Caco-2 (cell line): ENCODE results near the gene ZNF383. TPM values are rescaled to one million over a fixed set of nuclear protein-coding genes. Genes with fewer than 3 reads are reported as not detected.
"Not testable (repeated sequence)": the region's sequence is repeated elsewhere in the genome, so short reads cannot be mapped to it uniquely, and the experiment has no call there.

Source experiments
- BruUV-seq: library from RNA; stranded (reverse); fragments of 400-500 nt; replicated peaks from 2 replicates; lab custom pipeline; 2021; lab: Mats Ljungman, UMichigan
- CTCF ChIA-PET: fragments of 300-600 bp; sonication (Branson Sonifier 250); formaldehyde crosslinking; loops from one replicate; lab custom pipeline; 2022; ENCODE audit warnings: antibody characterized with exemption; lab: Charles Lee
- POLR2A ChIA-PET: fragments of 300-600 bp; sonication (Branson Sonifier 250); formaldehyde crosslinking; loops from one replicate; lab custom pipeline; 2022; ENCODE audit warnings: antibody characterized with exemption; lab: Charles Lee
- DNase-seq, 2 experiments: peaks; one replicate each; pipeline versions ENCODE4 v3.0.0 to v3.0.0-alpha.2; 2020 to 2022
- H3K27me3 ChIP-seq: replicated peaks from 2 replicates; pipeline ENCODE4 v1.6.0; 2011; ENCODE audit warnings: low read length; ENCODE audit not compliant: control insufficient read depth, insufficient read depth
- H3K36me3 ChIP-seq: 2 replicates; pipeline ENCODE4 v1.5.1; 2011; ENCODE audit warnings: low read length; ENCODE audit not compliant: control insufficient read depth, insufficient read depth
- H3K4me1 ChIP-seq: fragments of 250-450 bp; sonication (Bioruptor Pico); 2 replicates; pipeline ENCODE4 v1.5.1; 2020; ENCODE audit warnings: mild to moderate bottlenecking
- H3K4me3 ChIP-seq: 2 replicates; pipeline ENCODE4 v1.5.1; 2011; ENCODE audit warnings: low read depth, mild to moderate bottlenecking, control low read depth, low read length
- H3K9me3 ChIP-seq: fragments of 250-450 bp; sonication (Bioruptor Pico); 2 replicates; pipeline ENCODE4 v1.5.1; 2020; ENCODE audit warnings: mild to moderate bottlenecking, moderate library complexity
- H3K27ac Mint-ChIP-seq: one replicate; pipeline ENCODE4 v1.8.0; 2022; ENCODE audit warnings: mixed read lengths; ENCODE audit not compliant: unreplicated experiment
- H3K27me3 Mint-ChIP-seq: one replicate; pipeline ENCODE4 v1.8.0; 2022; ENCODE audit warnings: mixed read lengths; ENCODE audit not compliant: insufficient read depth, unreplicated experiment
- H3K36me3 Mint-ChIP-seq: one replicate; pipeline ENCODE4 v1.8.0; 2022; ENCODE audit warnings: mild to moderate bottlenecking, mixed read lengths; ENCODE audit not compliant: insufficient read depth, unreplicated experiment
- H3K4me1 Mint-ChIP-seq: one replicate; pipeline ENCODE4 v1.8.0; 2022; ENCODE audit warnings: low read depth, mixed read lengths; ENCODE audit not compliant: unreplicated experiment
- H3K4me3 Mint-ChIP-seq: one replicate; pipeline ENCODE4 v1.8.0; 2022; ENCODE audit warnings: mild to moderate bottlenecking, moderate library complexity, mixed read lengths; ENCODE audit not compliant: unreplicated experiment
- H3K9me3 Mint-ChIP-seq: one replicate; pipeline ENCODE4 v1.8.0; 2022; ENCODE audit warnings: mixed read lengths; ENCODE audit not compliant: unreplicated experiment
- intact Hi-C: fragments of 100-400 bp; cut with micrococcal nuclease; formaldehyde crosslinking; loops from one replicate; pipeline ENCODE4 v1.10.0; 2022; ENCODE audit not compliant: unreplicated experiment
- total RNA-seq: library from RNA; stranded (reverse); gene quantifications from 2 replicates; pipeline ENCODE4 v1.2.3, GENCODE V29; 2022
- TF ChIP-seq, protein P1 (sequence below), 2 experiments: fragments of 200-600 bp in 1 of 2; IDR thresholded peaks; 1 replicate in 1 of 2; 2 replicates in 1 of 2; pipeline versions ENCODE4 v1.5.1 to v1.8.0; 2011 to 2022; ENCODE audit warnings: antibody characterized with exemption in 1 of 2, control low read depth in 1 of 2, inconsistent platforms in 1 of 2, low read depth in 1 of 2, low read length in 1 of 2, mild to moderate bottlenecking in 1 of 2, moderate library complexity in 1 of 2; ENCODE audit not compliant: insufficient read depth in 1 of 2, severe bottlenecking in 1 of 2, unreplicated experiment in 1 of 2

Gene ZNF383
- total RNA-seq, 1 experiment from 2014 or later, result 4.4 TPM

DNA sequence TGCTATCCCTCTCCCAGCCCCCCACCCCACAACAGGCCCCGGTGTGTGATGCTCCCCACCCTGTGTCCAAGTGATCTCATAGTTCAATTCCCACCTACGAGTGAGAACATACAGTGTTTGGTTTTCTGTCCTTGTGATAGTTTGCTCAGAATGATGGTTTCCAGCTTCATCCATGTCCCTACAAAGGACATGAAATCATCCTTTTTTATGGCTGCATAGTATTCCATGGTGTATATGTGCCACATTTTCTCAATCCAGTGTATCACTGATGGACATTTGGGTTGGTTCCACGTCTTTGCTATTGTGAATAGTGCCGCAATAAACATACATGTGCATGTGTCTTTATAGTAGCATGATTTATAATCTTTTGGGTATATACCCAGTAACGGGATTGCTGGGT lies 20.9 kb upstream of the ZNF383 start:
- H3K4me1 Mint-ChIP-seq, H3K36me3 Mint-ChIP-seq, BruUV-seq, H3K27ac Mint-ChIP-seq, H3K36me3 ChIP-seq, DNase-seq, H3K27me3 Mint-ChIP-seq, CTCF ChIA-PET, H3K4me3 Mint-ChIP-seq, H3K4me1 ChIP-seq, H3K27me3 ChIP-seq, intact Hi-C loops, POLR2A ChIA-PET, H3K4me3 ChIP-seq: not testable (repeated sequence)
- peaks cover 20% of the 10 kb centered on the region for H3K9me3 ChIP-seq
- H3K9me3 Mint-ChIP-seq, result peaks cover 28% of the 10 kb centered on the region

DNA sequence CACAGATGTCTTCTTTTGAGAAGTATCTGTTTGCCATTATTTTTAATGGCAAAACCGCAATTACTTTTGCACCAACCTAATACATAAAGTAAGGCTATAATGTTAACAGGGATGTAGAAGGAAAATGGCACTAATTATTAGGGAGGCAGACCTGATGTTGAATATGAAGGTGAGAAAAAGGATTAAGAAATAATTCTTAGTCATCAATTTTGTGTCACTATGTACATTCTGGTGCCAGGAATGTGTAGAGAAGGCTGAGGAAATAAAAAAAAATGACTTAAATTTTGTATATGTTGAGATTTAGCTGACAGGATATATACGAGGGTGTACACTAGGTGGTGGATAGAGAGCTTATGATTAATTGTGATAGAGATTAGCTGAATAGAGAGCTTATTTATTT lies 20.2 kb upstream of the ZNF383 start:
- no peak overlapping the region for H3K4me3 ChIP-seq

DNA sequence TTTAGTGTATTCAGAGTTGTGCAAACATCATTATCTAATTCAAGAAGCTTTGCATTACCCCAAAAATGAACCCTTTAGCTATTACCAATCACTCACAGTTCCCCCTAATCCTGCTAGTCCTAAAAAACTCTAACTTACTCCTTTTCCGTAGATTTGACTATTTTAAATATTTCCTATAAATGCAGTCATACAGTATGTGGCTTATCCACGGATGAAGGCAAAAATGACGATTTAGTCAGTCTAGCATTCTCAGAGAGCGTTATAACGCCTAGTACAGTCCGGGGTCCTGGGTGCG lies 587 bp upstream of the ZNF383 start:
- H3K27me3 ChIP-seq, result no peaks in the 10 kb centered on the region
- Mint-ChIP-seq H3K9me3 (peaks cover 24% of the 10 kb centered on the region), H3K4me1 (peaks cover 11% of the 10 kb centered on the region), H3K4me3 (peak overlapping the region; percentile 86), H3K36me3 (peaks cover 15% of the 10 kb centered on the region), H3K27me3 (no peaks in the 10 kb centered on the region), H3K27ac (peak overlapping the region; percentile 92)
- intact Hi-C loops, result loop anchor here (1.0 to 10.0 kb wide), 4 partner anchors 45 to 1003 kb away; partner anchors contain the start of genes ZFP30, ZNF146, ZNF420 and ZNF565
- no peaks in the 10 kb centered on the region for H3K36me3 ChIP-seq
- TF ChIP-seq, protein P1, sequence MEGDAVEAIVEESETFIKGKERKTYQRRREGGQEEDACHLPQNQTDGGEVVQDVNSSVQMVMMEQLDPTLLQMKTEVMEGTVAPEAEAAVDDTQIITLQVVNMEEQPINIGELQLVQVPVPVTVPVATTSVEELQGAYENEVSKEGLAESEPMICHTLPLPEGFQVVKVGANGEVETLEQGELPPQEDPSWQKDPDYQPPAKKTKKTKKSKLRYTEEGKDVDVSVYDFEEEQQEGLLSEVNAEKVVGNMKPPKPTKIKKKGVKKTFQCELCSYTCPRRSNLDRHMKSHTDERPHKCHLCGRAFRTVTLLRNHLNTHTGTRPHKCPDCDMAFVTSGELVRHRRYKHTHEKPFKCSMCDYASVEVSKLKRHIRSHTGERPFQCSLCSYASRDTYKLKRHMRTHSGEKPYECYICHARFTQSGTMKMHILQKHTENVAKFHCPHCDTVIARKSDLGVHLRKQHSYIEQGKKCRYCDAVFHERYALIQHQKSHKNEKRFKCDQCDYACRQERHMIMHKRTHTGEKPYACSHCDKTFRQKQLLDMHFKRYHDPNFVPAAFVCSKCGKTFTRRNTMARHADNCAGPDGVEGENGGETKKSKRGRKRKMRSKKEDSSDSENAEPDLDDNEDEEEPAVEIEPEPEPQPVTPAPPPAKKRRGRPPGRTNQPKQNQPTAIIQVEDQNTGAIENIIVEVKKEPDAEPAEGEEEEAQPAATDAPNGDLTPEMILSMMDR (IDR thresholded peaks at IDR 0.05; ENCODE audit: insufficient read depth in 1 of 2, low read depth in 1 of 2, low read length in 1 of 2, severe bottlenecking in 1 of 2, unreplicated experiment in 1 of 2), result no peak
- BruUV-seq, result TSS peak; percentile 77
- peaks cover 11% of the 10 kb centered on the region; the same call in 1 of the 2 replicates for H3K9me3 ChIP-seq
- H3K4me3 ChIP-seq, result peak overlapping the region; percentile 88
- ChIA-PET POLR2A (interaction anchor here (0.8 to 1.0 kb wide), 2 partner anchors 139 to 728 kb away, joined by 3 to 8 read pairs; partner anchors contain the start of genes ZNF420 and ZNF566), CTCF (no interaction called here)
- H3K4me1 ChIP-seq, result no peaks in the 10 kb centered on the region
- no peak for DNase-seq

More for the DNA sequence above, 20.2 kb upstream of the ZNF383 start:
- Histone ChIP-seq H3K4me1 (no peaks in the 10 kb centered on the region), H3K27me3 (no peaks in the 10 kb centered on the region), H3K36me3 (no peaks in the 10 kb centered on the region), H3K9me3 (peaks cover 20% of the 10 kb centered on the region)
- Mint-ChIP-seq H3K27me3 (no peaks in the 10 kb centered on the region), H3K27ac (no peak overlapping the region), H3K36me3 (peaks cover 1% of the 10 kb centered on the region), H3K4me1 (no peaks in the 10 kb centered on the region), H3K4me3 (no peak overlapping the region), H3K9me3 (peaks cover 25% of the 10 kb centered on the region)
- intact Hi-C loops, result no loop called here
- TF ChIP-seq, protein P1 (IDR thresholded peaks at IDR 0.05; ENCODE audit: insufficient read depth in 1 of 2, low read depth in 1 of 2, low read length in 1 of 2, severe bottlenecking in 1 of 2, unreplicated experiment in 1 of 2), result no peak
- BruUV-seq, result no TSS peak
- ChIA-PET CTCF (no interaction called here), POLR2A (no interaction called here)
- no peak for DNase-seq
